ENCODE data around the gene ATP6V1D. TPM values are rescaled to one million over a fixed set of nuclear protein-coding genes. Genes with fewer than 3 reads are reported as not detected.
"Not testable (repeated sequence)": the region's sequence is repeated elsewhere in the genome, so short reads cannot be mapped to it uniquely, and the experiment has no call there.

ATP6V1D gene
- polyA plus RNA-seq, 4 donors = 43.1 to 84.3 (median 58.0) TPM

DNA sequence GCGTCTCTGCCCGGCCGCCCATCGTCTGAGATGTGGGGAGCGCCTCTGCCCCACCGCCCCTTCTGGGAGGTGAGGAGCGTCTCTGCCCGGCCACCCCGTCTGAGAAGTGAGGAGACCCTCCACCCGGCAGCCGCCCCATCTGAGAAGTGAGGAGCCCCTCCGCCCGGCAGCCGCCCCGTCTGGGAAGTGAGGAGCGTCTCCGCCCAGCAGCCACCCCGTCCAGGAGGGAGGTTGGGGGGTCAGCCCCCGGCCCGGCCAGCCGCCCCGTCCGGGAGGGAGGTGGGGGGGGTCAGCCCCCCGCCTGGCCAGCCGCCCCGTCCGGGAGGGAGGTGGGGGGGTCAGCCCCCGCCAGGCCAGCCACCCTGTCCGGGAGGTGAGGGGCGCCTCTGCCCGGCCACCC, 18.4 kb downstream of the ATP6V1D start:
- not testable (repeated sequence) for H3K4me1 ChIP-seq (ENCODE audit: control insufficient read depth in 3 of 3, insufficient read depth in 2 of 3, low read depth in 1 of 3, low read length in 2 of 3); H3K4me3 ChIP-seq (ENCODE audit: low read depth in 1 of 3, low read length in 3 of 3); FAIRE-seq; H3K27ac ChIP-seq (ENCODE audit: low read depth in 1 of 3, low read length in 2 of 3); H3K9me3 ChIP-seq (ENCODE audit: control insufficient read depth in 2 of 2, insufficient read depth in 1 of 2, low read depth in 1 of 2, low read length in 1 of 2); DNase-seq; H3K27me3 ChIP-seq (ENCODE audit: control insufficient read depth in 3 of 3, insufficient read depth in 3 of 3, low read length in 3 of 3)
- WGBS, 3 donors = 98 to 99% (median 99%) methylated on average over 18 to 31 of the region's 31 CpGs
- H3K36me3 ChIP-seq (ENCODE audit: control insufficient read depth in 3 of 3, insufficient read depth in 2 of 3, low read depth in 1 of 3, low read length in 3 of 3) = peaks cover 13 to 25% (median 17%) of the 10 kb centered on the region in 3 donors

DNA sequence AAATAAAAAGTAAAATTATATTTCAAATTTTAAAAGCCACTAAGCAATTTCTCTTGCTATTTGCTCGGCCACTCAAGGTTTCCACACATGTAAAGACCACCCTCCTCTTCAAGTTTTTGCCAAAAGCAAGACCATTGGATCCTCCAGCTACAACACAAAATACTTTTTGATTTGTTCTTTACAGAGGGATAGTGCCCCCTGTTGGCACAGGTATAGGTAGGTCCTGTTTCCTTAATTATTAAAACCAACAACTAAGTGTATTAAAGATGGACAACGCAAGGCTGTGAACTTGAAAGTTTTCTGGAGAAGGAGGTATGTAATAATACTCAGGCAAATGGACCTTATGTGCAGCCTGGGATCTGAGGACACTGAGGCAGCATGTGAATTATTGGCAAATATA, 23.8 kb downstream of the ATP6V1D start:
- DNase-seq = peak in 1 of 2 donors; percentile 11
- Histone ChIP-seq H3K4me1 (ENCODE audit: control insufficient read depth in 3 of 3, insufficient read depth in 2 of 3, low read depth in 1 of 3, low read length in 2 of 3) (no peaks in the 10 kb centered on the region), H3K36me3 (ENCODE audit: control insufficient read depth in 3 of 3, insufficient read depth in 2 of 3, low read depth in 1 of 3, low read length in 3 of 3) (peaks cover 15 to 19% (median 15%) of the 10 kb centered on the region in 3 donors), H3K4me3 (ENCODE audit: low read depth in 1 of 3, low read length in 3 of 3) (no peak overlapping the region), H3K9me3 (ENCODE audit: control insufficient read depth in 2 of 2, insufficient read depth in 1 of 2, low read depth in 1 of 2, low read length in 1 of 2) (no peaks in the 10 kb centered on the region), H3K27me3 (ENCODE audit: control insufficient read depth in 3 of 3, insufficient read depth in 3 of 3, low read length in 3 of 3) (no peaks in the 10 kb centered on the region), H3K27ac (ENCODE audit: low read depth in 1 of 3, low read length in 2 of 3) (no peak overlapping the region)
- no peak for FAIRE-seq
- 95 to 100% (median 97%) methylated on average over 2 of the region's 2 CpGs for WGBS, 3 donors

GRCh38 chr14:67332468-67332867, 27.1 kb downstream of the ATP6V1D start:
- H3K4me1 ChIP-seq (ENCODE audit: control insufficient read depth in 3 of 3, insufficient read depth in 2 of 3, low read depth in 1 of 3, low read length in 2 of 3) = no peaks in the 10 kb centered on the region
- H3K36me3 ChIP-seq (ENCODE audit: control insufficient read depth in 3 of 3, insufficient read depth in 2 of 3, low read depth in 1 of 3, low read length in 3 of 3) = peaks cover 7 to 10% (median 8%) of the 10 kb centered on the region in 3 donors
- no peak overlapping the region for H3K4me3 ChIP-seq (ENCODE audit: low read depth in 1 of 3, low read length in 3 of 3)
- no peaks in the 10 kb centered on the region for H3K9me3 ChIP-seq (ENCODE audit: control insufficient read depth in 2 of 2, insufficient read depth in 1 of 2, low read depth in 1 of 2, low read length in 1 of 2)
- 95 to 96% (median 95%) methylated on average over 5 of the region's 5 CpGs for WGBS, 3 donors
- H3K27me3 ChIP-seq (ENCODE audit: control insufficient read depth in 3 of 3, insufficient read depth in 3 of 3, low read length in 3 of 3) = no peaks in the 10 kb centered on the region
- H3K27ac ChIP-seq (ENCODE audit: low read depth in 1 of 3, low read length in 2 of 3) = no peak overlapping the region
- no peak for DNase-seq
- FAIRE-seq = no peak

DNA sequence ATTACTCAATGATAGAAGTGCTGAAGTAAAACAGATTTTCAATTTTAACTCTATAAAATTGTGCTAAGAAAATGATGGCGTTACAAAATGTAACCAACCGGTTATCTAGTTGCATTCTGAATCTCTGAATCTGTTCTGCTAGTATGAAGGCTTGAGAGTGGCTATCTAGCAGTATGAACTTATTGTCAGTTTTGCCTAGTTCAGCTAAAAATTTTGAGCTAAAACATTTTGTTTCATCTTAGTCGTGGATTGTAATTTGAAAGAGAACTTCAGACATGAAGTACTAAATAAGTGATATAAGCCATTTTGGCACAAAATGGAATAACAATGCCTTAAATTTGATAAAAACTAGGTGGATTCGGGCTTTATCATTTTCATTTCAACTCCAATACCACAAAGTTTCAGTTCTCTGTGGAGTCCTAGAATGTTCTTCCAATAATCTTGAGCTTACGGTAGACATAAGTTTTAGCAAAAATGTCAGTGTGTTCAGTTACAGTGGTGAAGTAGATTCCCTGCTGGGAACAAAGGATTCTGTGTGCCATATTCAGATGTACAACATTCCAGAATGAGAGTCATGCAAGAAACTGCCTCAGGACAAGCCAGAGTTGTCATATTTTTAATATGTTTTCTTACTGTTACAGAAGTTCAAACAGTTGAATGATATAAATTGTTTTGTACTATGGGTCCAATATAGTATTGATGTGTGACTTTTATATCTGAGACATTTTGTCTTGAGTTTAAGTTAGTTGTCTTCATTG, 28.1 kb downstream of the ATP6V1D start:
- FAIRE-seq (no peak), DNase-seq (no peak)
- no peak overlapping the region for H3K27ac ChIP-seq (ENCODE audit: low read depth in 1 of 3, low read length in 2 of 3)
- H3K36me3 ChIP-seq (ENCODE audit: control insufficient read depth in 3 of 3, insufficient read depth in 2 of 3, low read depth in 1 of 3, low read length in 3 of 3) = peaks cover 7 to 8% (median 7%) of the 10 kb centered on the region in 3 donors
- 94 to 97% (median 94%) methylated on average over 5 of the region's 5 CpGs for WGBS, 3 donors
- H3K4me3 ChIP-seq (ENCODE audit: low read depth in 1 of 3, low read length in 3 of 3) = no peak overlapping the region
- no peaks in the 10 kb centered on the region for H3K9me3 ChIP-seq (ENCODE audit: control insufficient read depth in 2 of 2, insufficient read depth in 1 of 2, low read depth in 1 of 2, low read length in 1 of 2)
- H3K27me3 ChIP-seq (ENCODE audit: control insufficient read depth in 3 of 3, insufficient read depth in 3 of 3, low read length in 3 of 3) = no peaks in the 10 kb centered on the region
- H3K4me1 ChIP-seq (ENCODE audit: control insufficient read depth in 3 of 3, insufficient read depth in 2 of 3, low read depth in 1 of 3, low read length in 2 of 3) = no peaks in the 10 kb centered on the region

GRCh38 chr14:67329666-67330065, 29.9 kb downstream of the ATP6V1D start:
- H3K27me3 ChIP-seq (ENCODE audit: control insufficient read depth in 3 of 3, insufficient read depth in 3 of 3, low read length in 3 of 3); H3K4me1 ChIP-seq (ENCODE audit: control insufficient read depth in 3 of 3, insufficient read depth in 2 of 3, low read depth in 1 of 3, low read length in 2 of 3); H3K36me3 ChIP-seq (ENCODE audit: control insufficient read depth in 3 of 3, insufficient read depth in 2 of 3, low read depth in 1 of 3, low read length in 3 of 3); H3K27ac ChIP-seq (ENCODE audit: low read depth in 1 of 3, low read length in 2 of 3); FAIRE-seq; H3K9me3 ChIP-seq (ENCODE audit: control insufficient read depth in 2 of 2, insufficient read depth in 1 of 2, low read depth in 1 of 2, low read length in 1 of 2); H3K4me3 ChIP-seq (ENCODE audit: low read depth in 1 of 3, low read length in 3 of 3); DNase-seq: not testable (repeated sequence)
- 97 to 100% (median 99%) methylated on average over 4 of the region's 4 CpGs for WGBS, 3 donors

DNA sequence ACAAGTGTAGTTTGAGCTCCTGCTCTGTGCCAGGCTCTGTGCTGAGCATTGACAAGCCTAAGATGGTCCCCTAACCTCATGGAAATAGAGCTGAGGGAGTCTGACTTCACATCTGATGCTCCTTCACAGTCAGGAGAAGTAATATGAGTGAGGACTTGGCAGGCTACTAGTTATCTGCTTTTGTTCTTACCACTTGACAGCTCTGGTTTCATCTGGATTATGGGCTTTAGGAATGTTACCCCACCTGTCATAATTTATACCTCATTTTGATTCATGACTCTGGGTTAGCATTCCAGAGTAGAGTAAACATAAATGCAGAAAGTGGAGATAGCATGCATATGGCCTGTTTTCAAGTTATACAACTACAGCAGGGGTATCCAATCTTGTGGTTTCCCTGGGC, 40.5 kb downstream of the ATP6V1D start:
- FAIRE-seq (no peak), DNase-seq (no peak)
- Histone ChIP-seq H3K27ac (ENCODE audit: low read depth in 1 of 3, low read length in 2 of 3) (no peak overlapping the region), H3K27me3 (ENCODE audit: control insufficient read depth in 3 of 3, insufficient read depth in 3 of 3, low read length in 3 of 3) (no peaks in the 10 kb centered on the region), H3K9me3 (ENCODE audit: control insufficient read depth in 2 of 2, insufficient read depth in 1 of 2, low read depth in 1 of 2, low read length in 1 of 2) (no peaks in the 10 kb centered on the region), H3K4me1 (ENCODE audit: control insufficient read depth in 3 of 3, insufficient read depth in 2 of 3, low read depth in 1 of 3, low read length in 2 of 3) (no peaks in the 10 kb centered on the region), H3K4me3 (ENCODE audit: low read depth in 1 of 3, low read length in 3 of 3) (no peak overlapping the region), H3K36me3 (ENCODE audit: control insufficient read depth in 3 of 3, insufficient read depth in 2 of 3, low read depth in 1 of 3, low read length in 3 of 3) (peaks cover 9 to 15% (median 9%) of the 10 kb centered on the region in 3 donors)

DNA sequence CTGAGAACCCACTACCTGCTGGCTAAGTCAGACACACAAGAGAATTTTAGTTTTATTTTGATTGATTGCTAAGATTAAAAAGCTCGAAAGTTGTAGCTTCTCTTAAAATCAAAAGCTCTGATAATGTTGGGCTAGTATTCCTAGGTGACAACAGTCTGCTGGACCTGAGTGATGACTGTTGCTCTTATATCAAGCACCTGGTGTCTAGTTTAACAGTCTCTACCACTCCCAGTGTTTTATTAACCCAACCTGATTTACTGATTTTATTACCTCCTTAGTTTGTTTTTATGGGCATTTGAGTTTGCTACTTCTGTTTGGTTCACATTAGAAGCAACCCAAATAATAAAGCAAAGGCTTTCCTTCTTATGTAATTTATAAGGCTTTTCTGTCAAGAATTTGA, 41.8 kb downstream of the ATP6V1D start:
- FAIRE-seq (no peak), DNase-seq (peak; percentile 6 to 15)
- Histone ChIP-seq H3K4me3 (ENCODE audit: low read depth in 1 of 3, low read length in 3 of 3) (no peak overlapping the region), H3K27ac (ENCODE audit: low read depth in 1 of 3, low read length in 2 of 3) (no peak overlapping the region), H3K9me3 (ENCODE audit: control insufficient read depth in 2 of 2, insufficient read depth in 1 of 2, low read depth in 1 of 2, low read length in 1 of 2) (no peaks in the 10 kb centered on the region), H3K27me3 (ENCODE audit: control insufficient read depth in 3 of 3, insufficient read depth in 3 of 3, low read length in 3 of 3) (no peaks in the 10 kb centered on the region), H3K36me3 (ENCODE audit: control insufficient read depth in 3 of 3, insufficient read depth in 2 of 3, low read depth in 1 of 3, low read length in 3 of 3) (peaks cover 5 to 12% (median 9%) of the 10 kb centered on the region in 3 donors), H3K4me1 (ENCODE audit: control insufficient read depth in 3 of 3, insufficient read depth in 2 of 3, low read depth in 1 of 3, low read length in 2 of 3) (no peaks in the 10 kb centered on the region)
- 16 to 60% (median 42%) methylated on average over 1 of the region's 1 CpG for WGBS, 3 donors

- no peaks in the 10 kb centered on the region for H3K4me1 ChIP-seq (ENCODE audit: control insufficient read depth in 3 of 3, insufficient read depth in 2 of 3, low read depth in 1 of 3, low read length in 2 of 3)
- WGBS, 3 donors = 29 to 73% (median 46%) methylated on average over 1 of the region's 1 CpG
- no peaks in the 10 kb centered on the region for H3K9me3 ChIP-seq (ENCODE audit: control insufficient read depth in 2 of 2, insufficient read depth in 1 of 2, low read depth in 1 of 2, low read length in 1 of 2)
- H3K36me3 ChIP-seq (ENCODE audit: control insufficient read depth in 3 of 3, insufficient read depth in 2 of 3, low read depth in 1 of 3, low read length in 3 of 3) = peaks cover 2 to 9% (median 8%) of the 10 kb centered on the region in 3 donors
- no peak overlapping the region for H3K4me3 ChIP-seq (ENCODE audit: low read depth in 1 of 3, low read length in 3 of 3)
- FAIRE-seq = no peak
- peak; percentile 3 to 8 for DNase-seq
- no peak overlapping the region for H3K27ac ChIP-seq (ENCODE audit: low read depth in 1 of 3, low read length in 2 of 3)
- H3K27me3 ChIP-seq (ENCODE audit: control insufficient read depth in 3 of 3, insufficient read depth in 3 of 3, low read length in 3 of 3) = no peaks in the 10 kb centered on the region
These were observed 46.5 kb downstream of the ATP6V1D start for GRCh38 chr14:67313153-67313552.

GRCh38 chr14:67311868-67312267, 47.7 kb downstream of the ATP6V1D start:
- FAIRE-seq (no peak), DNase-seq (no peak)
- 90 to 96% (median 92%) methylated on average over 2 of the region's 2 CpGs for WGBS, 3 donors
- Histone ChIP-seq H3K9me3 (ENCODE audit: control insufficient read depth in 2 of 2, insufficient read depth in 1 of 2, low read depth in 1 of 2, low read length in 1 of 2) (no peaks in the 10 kb centered on the region), H3K36me3 (ENCODE audit: control insufficient read depth in 3 of 3, insufficient read depth in 2 of 3, low read depth in 1 of 3, low read length in 3 of 3) (peaks cover 0 to 9% (median 6%) of the 10 kb centered on the region in 3 donors), H3K4me3 (ENCODE audit: low read depth in 1 of 3, low read length in 3 of 3) (no peak overlapping the region), H3K27me3 (ENCODE audit: control insufficient read depth in 3 of 3, insufficient read depth in 3 of 3, low read length in 3 of 3) (no peaks in the 10 kb centered on the region), H3K27ac (ENCODE audit: low read depth in 1 of 3, low read length in 2 of 3) (no peak overlapping the region), H3K4me1 (ENCODE audit: control insufficient read depth in 3 of 3, insufficient read depth in 2 of 3, low read depth in 1 of 3, low read length in 2 of 3) (no peaks in the 10 kb centered on the region)

Measured in small intestine (tissue), 7 donors.